Measurements from ENCODE around the gene TLL1. TPM values are rescaled to one million over a fixed set of nuclear protein-coding genes. Genes with fewer than 3 reads are reported as not detected.

Gene TLL1
- total RNA-seq, 1 donor from 2014 or later: 7.9 TPM

DNA sequence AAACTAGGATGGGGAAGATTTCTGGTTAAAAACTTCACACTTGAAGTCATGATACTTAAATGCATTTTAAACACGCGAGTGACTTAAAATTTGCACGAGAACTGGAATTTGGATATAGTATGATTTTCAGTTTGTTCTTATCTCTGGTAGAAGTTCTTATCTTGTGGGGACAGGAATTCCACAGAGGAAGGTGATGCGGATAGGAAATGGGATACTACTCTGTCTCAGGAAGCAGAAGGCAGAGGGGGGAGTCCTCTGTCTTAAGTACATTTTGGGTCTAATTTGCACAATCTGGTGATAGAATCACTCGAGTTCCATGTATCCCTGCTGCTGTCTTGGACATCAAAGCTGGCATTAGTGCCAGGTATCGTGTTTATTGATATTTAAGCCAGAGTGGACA lies 53.3 kb downstream of the TLL1 start:
- Histone ChIP-seq H3K4me3 (ENCODE audit: low read depth, low read length) (no peak overlapping the region), H3K27me3 (ENCODE audit: control insufficient read depth, insufficient read depth, low read length) (no peaks in the 10 kb centered on the region), H3K36me3 (ENCODE audit: control insufficient read depth, insufficient read depth, low read length) (no peaks in the 10 kb centered on the region)
- TF ChIP-seq, protein P1, sequence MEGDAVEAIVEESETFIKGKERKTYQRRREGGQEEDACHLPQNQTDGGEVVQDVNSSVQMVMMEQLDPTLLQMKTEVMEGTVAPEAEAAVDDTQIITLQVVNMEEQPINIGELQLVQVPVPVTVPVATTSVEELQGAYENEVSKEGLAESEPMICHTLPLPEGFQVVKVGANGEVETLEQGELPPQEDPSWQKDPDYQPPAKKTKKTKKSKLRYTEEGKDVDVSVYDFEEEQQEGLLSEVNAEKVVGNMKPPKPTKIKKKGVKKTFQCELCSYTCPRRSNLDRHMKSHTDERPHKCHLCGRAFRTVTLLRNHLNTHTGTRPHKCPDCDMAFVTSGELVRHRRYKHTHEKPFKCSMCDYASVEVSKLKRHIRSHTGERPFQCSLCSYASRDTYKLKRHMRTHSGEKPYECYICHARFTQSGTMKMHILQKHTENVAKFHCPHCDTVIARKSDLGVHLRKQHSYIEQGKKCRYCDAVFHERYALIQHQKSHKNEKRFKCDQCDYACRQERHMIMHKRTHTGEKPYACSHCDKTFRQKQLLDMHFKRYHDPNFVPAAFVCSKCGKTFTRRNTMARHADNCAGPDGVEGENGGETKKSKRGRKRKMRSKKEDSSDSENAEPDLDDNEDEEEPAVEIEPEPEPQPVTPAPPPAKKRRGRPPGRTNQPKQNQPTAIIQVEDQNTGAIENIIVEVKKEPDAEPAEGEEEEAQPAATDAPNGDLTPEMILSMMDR (IDR thresholded peaks at IDR 0.05; ENCODE audit: insufficient read depth, low read length, poor library complexity, severe bottlenecking): no peak
- DNase-seq (ENCODE audit: low read depth): no peak

DNA sequence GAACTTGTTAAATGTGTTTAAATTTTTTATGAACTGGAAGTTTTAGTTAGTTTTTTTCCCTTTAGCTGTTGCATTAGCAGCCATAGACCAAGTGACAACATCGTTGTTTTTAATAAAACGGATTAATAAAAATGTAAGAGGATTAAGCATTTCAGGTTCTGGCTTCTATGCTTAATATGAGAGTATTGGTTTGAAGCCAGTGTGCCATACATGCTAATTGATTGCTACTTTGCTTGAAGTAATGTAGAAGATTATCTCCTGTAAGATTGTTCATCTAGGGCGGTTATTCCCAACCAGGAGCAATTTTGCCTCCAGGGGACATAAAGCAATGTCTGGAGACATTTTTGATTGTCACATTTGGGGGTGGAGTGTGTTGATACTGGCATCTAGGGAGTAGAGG lies 54.3 kb downstream of the TLL1 start:
- Histone ChIP-seq H3K36me3 (ENCODE audit: control insufficient read depth, insufficient read depth, low read length) (no peaks in the 10 kb centered on the region), H3K27me3 (ENCODE audit: control insufficient read depth, insufficient read depth, low read length) (no peaks in the 10 kb centered on the region), H3K4me3 (ENCODE audit: low read depth, low read length) (no peak overlapping the region)
- DNase-seq (ENCODE audit: low read depth): no peak
- TF ChIP-seq, protein P1 (IDR thresholded peaks at IDR 0.05; ENCODE audit: insufficient read depth, low read length, poor library complexity, severe bottlenecking): no peak

DNA sequence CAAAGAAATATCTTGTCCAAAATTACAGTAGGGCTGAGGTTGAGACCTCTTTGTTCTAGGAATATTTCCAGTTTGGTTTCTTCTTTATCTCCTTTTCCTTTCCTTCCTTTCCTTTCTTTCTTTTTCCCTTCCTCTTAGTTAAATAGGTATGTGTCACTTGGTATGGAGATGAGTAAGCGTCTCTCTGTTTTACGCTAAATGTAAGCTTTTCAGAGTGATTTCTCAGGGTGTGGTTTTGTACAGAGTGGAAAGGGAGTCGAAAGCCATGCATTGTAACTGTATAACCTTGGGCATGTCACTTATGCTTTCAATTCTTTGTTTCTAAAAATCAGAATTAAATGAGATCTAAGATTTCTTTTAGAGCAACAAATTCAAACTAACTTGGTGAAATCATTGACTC lies 54.8 kb downstream of the TLL1 start:
- Histone ChIP-seq H3K27me3 (ENCODE audit: control insufficient read depth, insufficient read depth, low read length) (no peaks in the 10 kb centered on the region), H3K4me3 (ENCODE audit: low read depth, low read length) (no peak overlapping the region), H3K36me3 (ENCODE audit: control insufficient read depth, insufficient read depth, low read length) (no peaks in the 10 kb centered on the region)
- TF ChIP-seq, protein P1 (IDR thresholded peaks at IDR 0.05; ENCODE audit: insufficient read depth, low read length, poor library complexity, severe bottlenecking): no peak
- DNase-seq (ENCODE audit: low read depth): no peak

DNA sequence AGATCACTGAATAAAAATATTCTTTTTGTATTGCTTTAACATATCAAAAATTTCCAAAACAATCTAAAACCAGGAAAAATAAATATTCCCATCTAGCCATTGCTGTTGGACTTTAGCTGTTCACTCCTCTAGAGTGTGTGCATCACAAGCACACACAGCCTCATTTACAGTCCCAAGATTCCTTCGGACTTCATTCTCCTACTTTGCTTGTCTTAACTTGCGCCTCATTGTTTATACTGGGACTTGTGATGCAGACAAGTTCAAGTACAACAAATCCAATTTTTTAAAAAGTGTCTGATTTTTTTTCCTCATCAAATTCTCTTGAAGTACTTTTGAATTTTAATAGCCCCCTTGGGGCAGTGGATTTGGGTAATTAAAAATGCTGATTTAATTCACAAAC lies 55.6 kb downstream of the TLL1 start:
- DNase-seq (ENCODE audit: low read depth): no peak

GRCh38 chr4:165929662-165930061 lies 56.6 kb downstream of the TLL1 start:
- Histone ChIP-seq H3K36me3 (ENCODE audit: control insufficient read depth, insufficient read depth, low read length) (no peaks in the 10 kb centered on the region), H3K4me3 (ENCODE audit: low read depth, low read length) (no peak overlapping the region), H3K27me3 (ENCODE audit: control insufficient read depth, insufficient read depth, low read length) (no peaks in the 10 kb centered on the region)
- TF ChIP-seq, protein P1 (IDR thresholded peaks at IDR 0.05; ENCODE audit: insufficient read depth, low read length, poor library complexity, severe bottlenecking): no peak
- no peak for DNase-seq (ENCODE audit: low read depth)

More for the DNA sequence above, 55.6 kb downstream of the TLL1 start:
- Histone ChIP-seq H3K4me3 (ENCODE audit: low read depth, low read length) (no peak overlapping the region), H3K27me3 (ENCODE audit: control insufficient read depth, insufficient read depth, low read length) (no peaks in the 10 kb centered on the region), H3K36me3 (ENCODE audit: control insufficient read depth, insufficient read depth, low read length) (no peaks in the 10 kb centered on the region)
- TF ChIP-seq, protein P1 (IDR thresholded peaks at IDR 0.05; ENCODE audit: insufficient read depth, low read length, poor library complexity, severe bottlenecking): no peak

DNA sequence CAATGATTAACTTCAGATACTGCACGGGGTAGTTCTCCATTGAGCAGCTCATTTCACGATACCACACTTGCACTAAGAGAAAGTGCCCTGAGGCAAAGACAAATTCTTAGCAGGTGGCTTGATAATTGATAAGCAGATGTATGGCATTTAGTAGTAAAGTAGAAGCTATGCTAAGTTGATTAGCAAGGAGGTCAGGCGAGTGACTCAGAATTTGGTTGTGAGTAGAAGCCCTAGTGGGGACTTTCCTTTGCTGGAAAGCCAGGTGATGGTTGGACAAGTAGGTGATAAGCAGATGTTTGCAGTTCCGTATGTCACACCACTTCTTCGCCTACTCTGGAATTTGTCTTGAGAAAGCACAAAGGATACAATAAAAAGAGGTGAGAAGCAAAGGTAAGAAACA lies 58.7 kb downstream of the TLL1 start:
- TF ChIP-seq, protein P1 (IDR thresholded peaks at IDR 0.05; ENCODE audit: insufficient read depth, low read length, poor library complexity, severe bottlenecking): no peak
- Histone ChIP-seq H3K4me3 (ENCODE audit: low read depth, low read length) (no peak overlapping the region), H3K27me3 (ENCODE audit: control insufficient read depth, insufficient read depth, low read length) (no peaks in the 10 kb centered on the region)

More for the DNA sequence above, 58.7 kb downstream of the TLL1 start:
- DNase-seq (ENCODE audit: low read depth): no peak
- no peaks in the 10 kb centered on the region for H3K36me3 ChIP-seq (ENCODE audit: control insufficient read depth, insufficient read depth, low read length)

Data from kidney epithelial cell (primary cell).